GM23338 (cell line): ENCODE measurements around the gene UBTD1. TPM values are rescaled to one million over a fixed set of nuclear protein-coding genes. Genes with fewer than 3 reads are reported as not detected.

Source experiments
- ATAC-seq: fragments of 200-7000 bp; cut with Tn5 transposase; 3 replicates; pipeline ENCODE4 v1.9.1; 2020
- DNase-seq: peaks from one replicate; pipeline ENCODE4 v3.0.0-alpha.2; 2015; ENCODE audit warnings: low spot score
- H2AFZ ChIP-seq: fragments of 200-600 bp; sonication (generic); 2 replicates; pipeline ENCODE4 v1.8.0; 2016; ENCODE audit warnings: antibody characterized with exemption, mild to moderate bottlenecking, moderate library complexity
- H3F3A ChIP-seq: fragments of 200-600 bp; sonication (generic); replicated peaks from 2 replicates; pipeline ENCODE4 v1.8.0; 2017; ENCODE audit warnings: antibody characterized with exemption, mixed run types, low read depth
- H3K27ac ChIP-seq: fragments of 200-600 bp; sonication (generic); 2 replicates; pipeline ENCODE4 v1.6.1; 2016; ENCODE audit warnings: low read depth
- H3K27me3 ChIP-seq: fragments of 200-600 bp; sonication (generic); 2 replicates; pipeline ENCODE4 v1.8.0; 2016; ENCODE audit warnings: mild to moderate bottlenecking, mixed run types, moderate library complexity; ENCODE audit not compliant: insufficient read depth
- H3K36me3 ChIP-seq: fragments of 200-600 bp; sonication (generic); 2 replicates; pipeline ENCODE4 v1.8.0; 2016; ENCODE audit warnings: mild to moderate bottlenecking; ENCODE audit not compliant: insufficient read depth
- H3K4me1 ChIP-seq: fragments of 200-600 bp; sonication (generic); 2 replicates; pipeline ENCODE4 v1.8.0; 2016; ENCODE audit warnings: mild to moderate bottlenecking, moderate library complexity; ENCODE audit not compliant: insufficient read depth
- H3K4me2 ChIP-seq: fragments of 200-600 bp; sonication (generic); 2 replicates; pipeline ENCODE4 v1.7.1; 2017; ENCODE audit warnings: mixed run types
- H3K4me3 ChIP-seq: fragments of 200-600 bp; sonication (generic); 2 replicates; pipeline ENCODE4 v1.6.1; 2016; ENCODE audit warnings: mixed run types
- H3K79me2 ChIP-seq: fragments of 200-600 bp; sonication (generic); replicated peaks from 2 replicates; pipeline ENCODE4 v1.8.0; 2017; ENCODE audit warnings: mild to moderate bottlenecking; ENCODE audit not compliant: insufficient read depth
- H3K9me2 ChIP-seq: fragments of 200-600 bp; sonication (generic); 2 replicates; pipeline ENCODE4 v1.8.0; 2017; ENCODE audit not compliant: insufficient read depth
- H4K20me1 ChIP-seq: fragments of 200-600 bp; sonication (generic); replicated peaks from 2 replicates; pipeline ENCODE4 v1.8.0; 2017; ENCODE audit warnings: mild to moderate bottlenecking; ENCODE audit not compliant: insufficient read depth
- H3K27ac Mint-ChIP-seq: 2 replicates; pipeline ENCODE4 v1.8.0; 2020; ENCODE audit warnings: inconsistent platforms, mild to moderate bottlenecking, moderate library complexity, mixed read lengths
- H3K27me3 Mint-ChIP-seq: 3 replicates; pipeline ENCODE4 v1.8.0; 2022; ENCODE audit warnings: low read depth, mild to moderate bottlenecking, moderate library complexity, mixed read lengths, inconsistent platforms; ENCODE audit not compliant: insufficient read depth, poor library complexity
- H3K36me3 Mint-ChIP-seq: 3 replicates; pipeline ENCODE4 v1.8.0; 2021; ENCODE audit warnings: low read depth, mild to moderate bottlenecking, inconsistent platforms, moderate library complexity, mixed read lengths
- H3K4me1 Mint-ChIP-seq: 3 replicates; pipeline ENCODE4 v1.8.0; 2020; ENCODE audit warnings: mild to moderate bottlenecking, inconsistent platforms, mixed read lengths
- H3K4me3 Mint-ChIP-seq: 3 replicates; pipeline ENCODE4 v1.8.0; 2021; ENCODE audit warnings: moderate library complexity, mild to moderate bottlenecking, inconsistent platforms, mixed read lengths
- H3K9me3 Mint-ChIP-seq: 3 replicates; pipeline ENCODE4 v1.8.0; 2020; ENCODE audit warnings: moderate library complexity, mild to moderate bottlenecking, inconsistent platforms, mixed read lengths
- EZH2phosphoT487 ChIP-seq: fragments of 200-600 bp; sonication (generic); IDR thresholded peaks from one replicate; pipeline ENCODE4 v1.8.1; 2018; ENCODE audit warnings: antibody characterized with exemption; ENCODE audit not compliant: unreplicated experiment
- JUNB ChIP-seq: IDR thresholded peaks from one replicate; pipeline ENCODE4 v1.6.1; 2016; ENCODE audit warnings: antibody characterized with exemption; ENCODE audit not compliant: unreplicated experiment
- POLR2AphosphoS5 ChIP-seq: IDR thresholded peaks from 2 replicates; pipeline ENCODE4 v1.6.1; 2016; ENCODE audit warnings: antibody characterized with exemption, low read depth
- STAT1 ChIP-seq: IDR thresholded peaks from one replicate; pipeline ENCODE4 v1.6.1; 2016; ENCODE audit warnings: antibody characterized with exemption; ENCODE audit not compliant: unreplicated experiment
- ZNF114 ChIP-seq: fragments of 250-450 bp; sonication (Bioruptor Pico); IDR thresholded peaks from 2 replicates; pipeline ENCODE4 v1.5.0; 2020; ENCODE audit warnings: mild to moderate bottlenecking, moderate library complexity
- polyA plus RNA-seq: library from polyadenylated mRNA; unstranded; fragments of >200 nt; fragmentation: Nextera tagmentation; extraction: Ambion mirVana; gene quantifications from 2 replicates; pipeline ENCODE4 v1.2.1, GENCODE V29; 2016
- total RNA-seq: library from RNA; depleted of rRNA; stranded (reverse); fragments of >200 nt; shearing (Covaris generic); gene quantifications from 2 replicates; pipeline ENCODE4 v1.2.3, GENCODE V29; 2014
- TF ChIP-seq, protein P1 (sequence below): IDR thresholded peaks from one replicate; pipeline ENCODE4 v1.6.1; 2018; ENCODE audit warnings: antibody characterized with exemption; ENCODE audit not compliant: unreplicated experiment
- TF ChIP-seq, protein P2 (sequence below): IDR thresholded peaks from 2 replicates; pipeline ENCODE4 v1.6.1; 2016; ENCODE audit warnings: antibody characterized with exemption
- TF ChIP-seq, protein P3 (sequence below), 2 experiments: fragments of 200-600 bp in 1 of 2; sonication (generic) in 1 of 2; conservative IDR thresholded peaks; 2 replicates each; pipeline versions ENCODE4 v1.5.1 to v1.6.1; 2016 to 2017; ENCODE audit warnings: antibody characterized with exemption in 2 of 2, low read depth in 2 of 2, mild to moderate bottlenecking in 2 of 2, moderate library complexity in 1 of 2

The UBTD1 gene
- total and polyA plus RNA-seq, 2 experiments from 2014 or later: 17.3 to 29.0 TPM

DNA sequence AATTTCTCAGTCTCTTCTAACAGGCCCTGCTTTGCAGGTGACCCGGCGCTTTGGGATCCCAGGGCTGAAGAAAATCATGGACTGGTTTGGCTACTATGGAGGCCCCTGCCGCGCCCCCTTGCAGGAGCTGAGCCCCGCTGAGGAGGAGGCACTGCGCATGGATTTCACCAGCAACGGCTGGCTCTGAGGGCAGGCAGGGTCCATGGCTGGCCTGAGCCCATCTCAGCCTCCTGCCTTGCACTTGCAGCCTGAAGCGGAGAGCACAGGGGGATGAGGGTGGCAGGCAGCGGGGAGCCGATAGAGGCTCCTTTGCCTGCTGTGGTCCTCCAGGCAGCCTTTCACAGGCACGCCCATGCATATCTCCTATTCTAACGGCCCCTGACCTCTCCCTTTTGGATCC is 112.7 kb downstream of the UBTD1 start (continued):
- TF ChIP-seq EZH2phosphoT487: no peak

DNA sequence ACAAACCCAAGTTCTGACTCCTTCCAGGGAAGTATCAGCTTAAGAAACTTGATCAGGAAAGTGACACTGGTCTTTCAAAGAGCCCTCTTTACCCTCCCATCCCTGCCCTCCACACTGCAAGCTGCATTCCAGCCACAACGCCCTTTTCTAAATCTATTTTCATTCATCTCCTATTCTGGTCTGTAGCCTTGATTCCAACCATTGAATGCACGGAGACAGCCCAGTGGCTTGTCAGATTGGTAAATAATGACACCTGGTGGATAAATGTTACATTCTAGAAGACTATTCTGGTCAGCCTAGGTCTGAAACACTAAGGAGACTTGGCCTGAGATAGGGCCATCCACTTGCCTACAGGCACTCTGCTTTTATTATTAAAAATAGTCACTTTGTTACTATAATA is 113.7 kb downstream of the UBTD1 start:
- Mint-ChIP-seq H3K9me3 (no peaks in the 10 kb centered on the region), H3K4me3 (no peak overlapping the region), H3K4me1 (peaks cover 10% of the 10 kb centered on the region), H3K27ac (no peak overlapping the region), H3K36me3 (no peaks in the 10 kb centered on the region), H3K27me3 (peaks cover 4% of the 10 kb centered on the region)
- H3K4me2 ChIP-seq: no peak overlapping the region
- H3K79me2 ChIP-seq: no peaks in the 10 kb centered on the region
- peak; percentile 86 for ATAC-seq
- no peak overlapping the region for H2AFZ ChIP-seq
- 0 out of 2 replicates have a peak, but pooled peaks cover 3% of the 10 kb centered on the region for H4K20me1 ChIP-seq
- DNase-seq: peak; percentile 81
- TF ChIP-seq STAT1: no peak
- TF ChIP-seq, protein P1, sequence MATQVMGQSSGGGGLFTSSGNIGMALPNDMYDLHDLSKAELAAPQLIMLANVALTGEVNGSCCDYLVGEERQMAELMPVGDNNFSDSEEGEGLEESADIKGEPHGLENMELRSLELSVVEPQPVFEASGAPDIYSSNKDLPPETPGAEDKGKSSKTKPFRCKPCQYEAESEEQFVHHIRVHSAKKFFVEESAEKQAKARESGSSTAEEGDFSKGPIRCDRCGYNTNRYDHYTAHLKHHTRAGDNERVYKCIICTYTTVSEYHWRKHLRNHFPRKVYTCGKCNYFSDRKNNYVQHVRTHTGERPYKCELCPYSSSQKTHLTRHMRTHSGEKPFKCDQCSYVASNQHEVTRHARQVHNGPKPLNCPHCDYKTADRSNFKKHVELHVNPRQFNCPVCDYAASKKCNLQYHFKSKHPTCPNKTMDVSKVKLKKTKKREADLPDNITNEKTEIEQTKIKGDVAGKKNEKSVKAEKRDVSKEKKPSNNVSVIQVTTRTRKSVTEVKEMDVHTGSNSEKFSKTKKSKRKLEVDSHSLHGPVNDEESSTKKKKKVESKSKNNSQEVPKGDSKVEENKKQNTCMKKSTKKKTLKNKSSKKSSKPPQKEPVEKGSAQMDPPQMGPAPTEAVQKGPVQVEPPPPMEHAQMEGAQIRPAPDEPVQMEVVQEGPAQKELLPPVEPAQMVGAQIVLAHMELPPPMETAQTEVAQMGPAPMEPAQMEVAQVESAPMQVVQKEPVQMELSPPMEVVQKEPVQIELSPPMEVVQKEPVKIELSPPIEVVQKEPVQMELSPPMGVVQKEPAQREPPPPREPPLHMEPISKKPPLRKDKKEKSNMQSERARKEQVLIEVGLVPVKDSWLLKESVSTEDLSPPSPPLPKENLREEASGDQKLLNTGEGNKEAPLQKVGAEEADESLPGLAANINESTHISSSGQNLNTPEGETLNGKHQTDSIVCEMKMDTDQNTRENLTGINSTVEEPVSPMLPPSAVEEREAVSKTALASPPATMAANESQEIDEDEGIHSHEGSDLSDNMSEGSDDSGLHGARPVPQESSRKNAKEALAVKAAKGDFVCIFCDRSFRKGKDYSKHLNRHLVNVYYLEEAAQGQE: no peak
- TF ChIP-seq ZNF114 (CRISPR knock-in tag): no peak
- TF ChIP-seq, protein P2, sequence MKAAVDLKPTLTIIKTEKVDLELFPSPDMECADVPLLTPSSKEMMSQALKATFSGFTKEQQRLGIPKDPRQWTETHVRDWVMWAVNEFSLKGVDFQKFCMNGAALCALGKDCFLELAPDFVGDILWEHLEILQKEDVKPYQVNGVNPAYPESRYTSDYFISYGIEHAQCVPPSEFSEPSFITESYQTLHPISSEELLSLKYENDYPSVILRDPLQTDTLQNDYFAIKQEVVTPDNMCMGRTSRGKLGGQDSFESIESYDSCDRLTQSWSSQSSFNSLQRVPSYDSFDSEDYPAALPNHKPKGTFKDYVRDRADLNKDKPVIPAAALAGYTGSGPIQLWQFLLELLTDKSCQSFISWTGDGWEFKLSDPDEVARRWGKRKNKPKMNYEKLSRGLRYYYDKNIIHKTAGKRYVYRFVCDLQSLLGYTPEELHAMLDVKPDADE: no peak
- TF ChIP-seq, protein P3, sequence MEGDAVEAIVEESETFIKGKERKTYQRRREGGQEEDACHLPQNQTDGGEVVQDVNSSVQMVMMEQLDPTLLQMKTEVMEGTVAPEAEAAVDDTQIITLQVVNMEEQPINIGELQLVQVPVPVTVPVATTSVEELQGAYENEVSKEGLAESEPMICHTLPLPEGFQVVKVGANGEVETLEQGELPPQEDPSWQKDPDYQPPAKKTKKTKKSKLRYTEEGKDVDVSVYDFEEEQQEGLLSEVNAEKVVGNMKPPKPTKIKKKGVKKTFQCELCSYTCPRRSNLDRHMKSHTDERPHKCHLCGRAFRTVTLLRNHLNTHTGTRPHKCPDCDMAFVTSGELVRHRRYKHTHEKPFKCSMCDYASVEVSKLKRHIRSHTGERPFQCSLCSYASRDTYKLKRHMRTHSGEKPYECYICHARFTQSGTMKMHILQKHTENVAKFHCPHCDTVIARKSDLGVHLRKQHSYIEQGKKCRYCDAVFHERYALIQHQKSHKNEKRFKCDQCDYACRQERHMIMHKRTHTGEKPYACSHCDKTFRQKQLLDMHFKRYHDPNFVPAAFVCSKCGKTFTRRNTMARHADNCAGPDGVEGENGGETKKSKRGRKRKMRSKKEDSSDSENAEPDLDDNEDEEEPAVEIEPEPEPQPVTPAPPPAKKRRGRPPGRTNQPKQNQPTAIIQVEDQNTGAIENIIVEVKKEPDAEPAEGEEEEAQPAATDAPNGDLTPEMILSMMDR (conservative IDR thresholded peaks at IDR 0.05; ENCODE audit: low read depth in 2 of 2): peak; percentile 56 to 71
- no peak for TF ChIP-seq JUNB
- no peaks in the 10 kb centered on the region for H3K36me3 ChIP-seq
- H3F3A ChIP-seq: no peaks in the 10 kb centered on the region
- no peaks in the 10 kb centered on the region for H3K4me1 ChIP-seq
- H3K9me2 ChIP-seq: no peaks in the 10 kb centered on the region
- H3K4me3 ChIP-seq: no peak overlapping the region
- no peak overlapping the region for H3K27ac ChIP-seq
- H3K27me3 ChIP-seq: no peaks in the 10 kb centered on the region

DNA sequence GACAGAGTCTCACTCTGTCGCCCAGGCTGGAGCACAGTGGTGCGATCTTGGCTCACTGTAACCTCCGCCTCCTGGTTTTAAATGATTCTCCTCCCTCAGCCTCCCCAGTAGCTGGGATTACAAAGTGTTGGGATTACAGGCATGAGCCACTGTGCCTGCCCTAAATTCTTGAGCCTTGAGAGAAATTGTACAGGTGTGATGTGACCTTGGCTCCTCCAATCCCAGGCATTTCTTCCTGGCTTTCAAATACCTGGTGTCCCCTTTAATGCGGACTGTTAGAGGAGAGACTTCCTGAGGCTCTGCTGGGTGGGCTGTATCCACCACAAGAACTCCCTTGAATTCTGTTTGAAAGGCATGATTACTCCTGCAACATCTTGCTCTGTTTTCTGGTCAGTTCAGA is 119.6 kb downstream of the UBTD1 start:
- H3K9me2 ChIP-seq: no peaks in the 10 kb centered on the region
- no peaks in the 10 kb centered on the region for H3K4me1 ChIP-seq
- H4K20me1 ChIP-seq: peaks cover 3% of the 10 kb centered on the region
- Mint-ChIP-seq H3K4me3 (no peak overlapping the region), H3K27ac (no peak overlapping the region), H3K4me1 (no peaks in the 10 kb centered on the region), H3K36me3 (no peaks in the 10 kb centered on the region), H3K9me3 (no peaks in the 10 kb centered on the region), H3K27me3 (no peaks in the 10 kb centered on the region)
- H3F3A ChIP-seq: no peaks in the 10 kb centered on the region
- DNase-seq: no peak
- H2AFZ ChIP-seq: no peak overlapping the region
- H3K27ac ChIP-seq: 0 out of 2 replicates have a peak overlapping the region, but pooled peaks have one; percentile 19
- no peak for TF ChIP-seq POLR2AphosphoS5
- no peaks in the 10 kb centered on the region for H3K27me3 ChIP-seq
- H3K4me2 ChIP-seq: no peak overlapping the region
- no peaks in the 10 kb centered on the region for H3K79me2 ChIP-seq
- no peak for ATAC-seq
- H3K36me3 ChIP-seq: no peaks in the 10 kb centered on the region
- H3K4me3 ChIP-seq: no peak overlapping the region
